Testis (tissue), 3 donors: ENCODE data around the gene RBM24. TPM values are rescaled to one million over a fixed set of nuclear protein-coding genes. Genes with fewer than 3 reads are reported as not detected.

ENCODE experiments used
- DNase-seq: peaks from one replicate; pipeline ENCODE4 v3.0.0-alpha.2; 2019
- H3K27ac ChIP-seq, 2 donors: fragments of 200-600 bp; sonication (generic); one replicate each; pipeline ENCODE4 v1.5.1; 2019
- H3K27me3 ChIP-seq: fragments of 200-600 bp; sonication (generic); one replicate; pipeline ENCODE4 v1.5.1; 2019
- H3K36me3 ChIP-seq: fragments of 200-600 bp; sonication (generic); one replicate; pipeline ENCODE4 v1.5.1; 2017; ENCODE audit warnings: low read depth; ENCODE audit errors: missing control alignments
- H3K4me1 ChIP-seq: fragments of 200-600 bp; sonication (generic); one replicate; pipeline ENCODE4 v1.5.1; 2019
- H3K4me3 ChIP-seq, 2 donors: fragments of 200-600 bp; sonication (generic); one replicate each; pipeline ENCODE4 v1.5.1; 2017 to 2019
- H3K9me3 ChIP-seq: fragments of 200-600 bp; sonication (generic); one replicate; pipeline ENCODE4 v1.5.1; 2017
- POLR2A ChIP-seq: fragments of 450-650 bp; IDR thresholded peaks from one replicate; pipeline ENCODE4 v1.6.1; 2017; ENCODE audit warnings: antibody characterized with exemption, mild to moderate bottlenecking, moderate library complexity
- WGBS, 2 donors: methylation state at CpG; one replicate each; pipeline ENCODE4 v1.1.5; 2018; 5-methylcytosine and 5-hydroxymethylcytosine counted together
- intact Hi-C: fragments of 100-400 bp; cut with DNase I; formaldehyde crosslinking; loops from one replicate; pipeline ENCODE4 v1.15.1; 2023; ENCODE audit warnings: low total_unique reads
- polyA plus RNA-seq: library from polyadenylated mRNA; stranded (reverse); fragments of 350-450 nt; fragmentation: Illumina TruSeq; extraction: RNeasy Lipid Tissue Mini Kit (QIAGEN cat#74804); gene quantifications from one replicate; pipeline ENCODE4 v1.2.3, GENCODE V29; 2014; ENCODE audit warnings: low read depth, low replicate concordance; ENCODE audit not compliant: insufficient read depth
- total RNA-seq, 2 donors: library from RNA; depleted of rRNA; stranded (reverse); fragments of >200 nt; gene quantifications; one replicate each; pipeline ENCODE4 v1.2.3, GENCODE V29; 2016
- TF ChIP-seq, protein P1 (sequence below), 3 experiments: fragments of 450-650 bp in 2 of 3; fragments of 200-600 bp in 1 of 3; sonication (generic) in 1 of 3; IDR thresholded peaks; one replicate each; pipeline ENCODE4 v1.5.1; 2016 to 2019; ENCODE audit warnings: antibody characterized with exemption in 3 of 3, mild to moderate bottlenecking in 2 of 3, moderate library complexity in 1 of 3

RBM24 gene
- total and polyA plus RNA-seq, 3 donors from 2014 or later, result 8.9 to 18.6 (median 9.1) TPM

DNA sequence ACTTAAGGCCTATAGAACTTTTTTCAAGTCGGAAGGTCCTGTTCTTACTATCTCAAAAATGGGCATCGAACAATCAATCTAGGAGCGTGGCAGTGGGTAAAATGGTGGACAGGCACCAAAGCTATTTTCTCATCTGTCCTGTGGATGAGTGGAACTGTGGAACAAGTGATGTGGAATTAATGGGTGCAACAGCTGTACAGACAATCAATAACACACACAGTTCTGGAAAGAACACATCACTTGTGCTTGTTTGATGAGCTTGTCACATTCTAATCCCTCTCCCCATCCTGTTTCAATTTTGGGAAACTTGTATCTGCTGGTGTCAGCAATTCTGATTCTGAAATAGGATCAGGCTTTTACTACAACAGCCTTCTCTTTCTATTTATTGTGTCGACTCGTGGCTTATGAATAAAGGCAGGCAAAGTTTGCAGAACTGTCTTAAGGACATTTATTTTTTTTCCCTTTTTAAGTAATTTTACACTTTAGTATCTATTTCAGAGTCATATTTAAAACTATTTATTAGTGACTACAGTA is 11.5 kb downstream of the RBM24 start:
- DNase-seq, result no peak
- intact Hi-C loops, result no loop called here
- no peaks in the 10 kb centered on the region for H3K4me1 ChIP-seq
- H3K36me3 ChIP-seq, result no peaks in the 10 kb centered on the region
- WGBS, 2 donors, result 82 to 89% methylated on average over 5 of the region's 5 CpGs
- no peak overlapping the region for H3K27ac ChIP-seq
- TF ChIP-seq POLR2A, result no peak
- TF ChIP-seq, protein P1, sequence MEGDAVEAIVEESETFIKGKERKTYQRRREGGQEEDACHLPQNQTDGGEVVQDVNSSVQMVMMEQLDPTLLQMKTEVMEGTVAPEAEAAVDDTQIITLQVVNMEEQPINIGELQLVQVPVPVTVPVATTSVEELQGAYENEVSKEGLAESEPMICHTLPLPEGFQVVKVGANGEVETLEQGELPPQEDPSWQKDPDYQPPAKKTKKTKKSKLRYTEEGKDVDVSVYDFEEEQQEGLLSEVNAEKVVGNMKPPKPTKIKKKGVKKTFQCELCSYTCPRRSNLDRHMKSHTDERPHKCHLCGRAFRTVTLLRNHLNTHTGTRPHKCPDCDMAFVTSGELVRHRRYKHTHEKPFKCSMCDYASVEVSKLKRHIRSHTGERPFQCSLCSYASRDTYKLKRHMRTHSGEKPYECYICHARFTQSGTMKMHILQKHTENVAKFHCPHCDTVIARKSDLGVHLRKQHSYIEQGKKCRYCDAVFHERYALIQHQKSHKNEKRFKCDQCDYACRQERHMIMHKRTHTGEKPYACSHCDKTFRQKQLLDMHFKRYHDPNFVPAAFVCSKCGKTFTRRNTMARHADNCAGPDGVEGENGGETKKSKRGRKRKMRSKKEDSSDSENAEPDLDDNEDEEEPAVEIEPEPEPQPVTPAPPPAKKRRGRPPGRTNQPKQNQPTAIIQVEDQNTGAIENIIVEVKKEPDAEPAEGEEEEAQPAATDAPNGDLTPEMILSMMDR (IDR thresholded peaks at IDR 0.05), result no peak
- H3K9me3 ChIP-seq, result no peaks in the 10 kb centered on the region
- no peaks in the 10 kb centered on the region for H3K27me3 ChIP-seq
- no peak overlapping the region for H3K4me3 ChIP-seq

DNA sequence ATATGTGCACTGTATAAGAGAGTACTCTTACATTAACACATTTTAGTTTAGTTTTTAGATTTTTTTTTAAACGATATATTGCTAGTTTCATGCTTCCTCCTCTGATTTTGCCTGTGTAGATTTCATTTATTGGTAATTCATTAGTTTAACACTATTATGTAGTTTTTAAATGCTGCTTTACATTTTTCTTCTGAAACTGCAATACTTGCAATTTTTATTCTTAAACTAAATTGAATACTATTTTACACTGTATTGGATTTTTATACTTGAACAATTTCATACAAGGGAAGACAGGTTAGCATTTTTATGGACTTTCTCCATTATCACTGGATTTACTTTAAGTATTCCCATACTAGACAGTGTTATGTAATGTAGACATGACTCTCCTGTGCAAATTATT is 12.2 kb downstream of the RBM24 start:
- intact Hi-C loops, result no loop called here
- no peak overlapping the region for H3K27ac ChIP-seq
- no peak for TF ChIP-seq POLR2A
- no peak overlapping the region for H3K4me3 ChIP-seq
- no peaks in the 10 kb centered on the region for H3K4me1 ChIP-seq
- no peak for DNase-seq
- WGBS, 2 donors, result 92 to 93% methylated on average over 1 of the region's 1 CpG
- H3K9me3 ChIP-seq, result no peaks in the 10 kb centered on the region
- H3K36me3 ChIP-seq, result no peaks in the 10 kb centered on the region
- no peaks in the 10 kb centered on the region for H3K27me3 ChIP-seq

DNA sequence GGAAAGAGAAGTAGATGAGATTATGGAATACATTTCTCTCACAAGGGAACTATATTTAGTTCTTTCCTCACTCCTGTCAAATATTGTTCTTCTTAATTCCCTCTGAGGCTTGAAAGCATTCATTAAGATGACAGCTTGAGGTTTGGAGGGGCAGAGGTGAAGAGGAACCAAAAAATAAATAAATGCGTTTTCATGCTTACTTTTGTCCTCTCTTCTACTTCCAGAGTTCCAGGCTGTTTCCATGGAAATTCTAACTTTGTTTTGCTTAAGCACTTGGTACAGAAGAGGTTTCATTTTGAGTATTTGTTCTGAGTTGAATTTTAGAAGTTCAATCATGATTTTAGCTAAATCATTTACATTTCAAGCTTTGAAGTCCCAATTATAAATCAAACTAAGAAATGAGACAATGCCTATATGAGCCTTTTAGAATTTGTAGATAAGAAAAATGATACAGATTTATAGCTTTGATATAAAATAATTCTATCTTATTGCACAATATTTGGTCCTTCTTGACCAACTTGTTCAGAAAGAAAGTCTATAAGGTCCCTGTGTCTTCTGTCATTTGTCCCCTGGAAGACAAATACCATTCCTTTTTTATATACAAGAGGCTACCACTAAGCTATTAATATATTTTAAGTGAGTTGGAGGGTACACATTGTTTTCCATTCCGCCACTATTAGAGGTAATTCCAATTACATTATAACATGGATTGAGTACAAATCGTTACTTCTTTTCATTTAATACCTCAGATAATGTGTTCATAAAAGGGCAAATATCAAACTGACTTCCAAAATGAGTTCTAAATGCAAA is 16.3 kb downstream of the RBM24 start:
- WGBS, 2 donors, result 68 to 76% methylated on average over 3 of the region's 3 CpGs
- intact Hi-C loops, result no loop called here
- DNase-seq, result no peak
- Histone ChIP-seq H3K27me3 (no peaks in the 10 kb centered on the region), H3K9me3 (no peaks in the 10 kb centered on the region), H3K4me1 (no peaks in the 10 kb centered on the region), H3K27ac (no peak overlapping the region), H3K36me3 (no peaks in the 10 kb centered on the region), H3K4me3 (no peak overlapping the region)
- TF ChIP-seq, protein P1 (IDR thresholded peaks at IDR 0.05), result no peak
- no peak for TF ChIP-seq POLR2A

DNA sequence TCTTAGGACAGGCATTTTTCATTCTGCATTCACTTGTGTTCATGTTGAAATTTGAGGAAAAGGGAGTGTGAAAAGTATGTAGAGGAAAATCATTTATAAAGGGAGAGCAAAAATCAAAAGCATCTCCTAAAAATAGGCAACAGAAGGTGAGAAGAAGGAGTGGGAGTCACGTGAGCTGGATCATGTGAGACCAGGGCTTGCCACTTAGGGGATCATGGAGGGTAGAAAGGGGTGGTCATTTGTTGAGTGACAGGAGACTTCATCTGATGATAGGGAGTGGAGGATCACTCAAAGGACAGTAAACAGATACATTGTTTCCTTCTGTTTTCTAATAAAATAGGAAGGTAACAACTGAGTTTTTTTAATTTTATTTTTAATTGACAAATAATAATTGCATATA is 17.1 kb downstream of the RBM24 start:
- no peaks in the 10 kb centered on the region for H3K9me3 ChIP-seq
- 67 to 86% methylated on average over 1 of the region's 1 CpG for WGBS, 2 donors
- H3K27me3 ChIP-seq, result no peaks in the 10 kb centered on the region
- H3K4me1 ChIP-seq, result no peaks in the 10 kb centered on the region
- H3K4me3 ChIP-seq, result no peak overlapping the region
- no peak overlapping the region for H3K27ac ChIP-seq
- TF ChIP-seq, protein P1 (IDR thresholded peaks at IDR 0.05), result no peak
- TF ChIP-seq POLR2A, result no peak
- intact Hi-C loops, result no loop called here
- no peak for DNase-seq
- no peaks in the 10 kb centered on the region for H3K36me3 ChIP-seq

DNA sequence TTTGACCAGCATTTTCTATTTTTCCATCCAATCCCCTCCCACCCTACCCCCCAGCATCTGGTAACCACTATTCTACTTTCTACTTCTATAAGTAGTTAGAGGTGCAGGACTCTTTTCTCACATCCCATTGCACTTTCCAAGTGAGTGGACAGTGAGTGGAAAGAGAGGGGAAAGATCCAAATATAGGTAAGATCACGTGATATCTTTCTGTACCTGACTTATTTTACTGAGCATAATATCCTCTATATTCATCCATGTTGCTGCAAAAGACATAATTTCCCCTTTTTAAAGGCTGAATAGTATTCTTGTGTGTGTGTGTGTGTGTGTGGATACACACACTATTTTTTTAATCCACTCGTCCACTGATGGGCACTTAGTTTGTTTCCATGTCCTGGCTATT is 18.1 kb downstream of the RBM24 start:
- H3K27ac ChIP-seq, result no peak overlapping the region
- H3K4me3 ChIP-seq, result no peak overlapping the region
- intact Hi-C loops, result no loop called here
- no peaks in the 10 kb centered on the region for H3K9me3 ChIP-seq
- WGBS, 2 donors, result 92 to 94% methylated on average over 2 of the region's 2 CpGs
- DNase-seq, result no peak
- no peaks in the 10 kb centered on the region for H3K4me1 ChIP-seq
- H3K36me3 ChIP-seq, result no peaks in the 10 kb centered on the region
- H3K27me3 ChIP-seq, result no peaks in the 10 kb centered on the region
- TF ChIP-seq, protein P1 (IDR thresholded peaks at IDR 0.05), result no peak
- no peak for TF ChIP-seq POLR2A
